GM12801 (cell line): ENCODE data around the gene BTN3A1.

Source experiments
- CTCF ChIP-seq: IDR thresholded peaks from one replicate; pipeline ENCODE4 v1.5.1; 2011; ENCODE audit warnings: control low read depth; ENCODE audit not compliant: insufficient read length; ENCODE audit errors: extremely low read depth

The BTN3A1 gene

GRCh38 chr6:26372308-26373144, 29.5 kb upstream of the BTN3A1 start:
- no peak for TF ChIP-seq CTCF

GRCh38 chr6:26375270-26375669, 26.8 kb upstream of the BTN3A1 start:
- TF ChIP-seq CTCF = no peak

- no peak for TF ChIP-seq CTCF
These were observed 24.4 kb upstream of the BTN3A1 start for GRCh38 chr6:26377719-26378118.

GRCh38 chr6:26379292-26379691, 22.8 kb upstream of the BTN3A1 start:
- no peak for TF ChIP-seq CTCF

GRCh38 chr6:26379740-26380139, 22.3 kb upstream of the BTN3A1 start:
- no peak for TF ChIP-seq CTCF

- no peak for TF ChIP-seq CTCF
These were observed 21.8 kb upstream of the BTN3A1 start for GRCh38 chr6:26380256-26380655.

GRCh38 chr6:26382121-26382520, 20.0 kb upstream of the BTN3A1 start:
- no peak for TF ChIP-seq CTCF
